ENCODE measurements around the gene CPLX3. TPM values are rescaled to one million over a fixed set of nuclear protein-coding genes. Genes with fewer than 3 reads are reported as not detected.

CPLX3 gene
- total RNA-seq, 1 donor from 2014 or later: not detected

- Histone ChIP-seq H3K27me3 (ENCODE audit: control insufficient read depth, insufficient read depth, low read length) (peaks cover 19% of the 10 kb centered on the region), H3K4me3 (ENCODE audit: low read depth, low read length) (no peak overlapping the region), H3K36me3 (ENCODE audit: control insufficient read depth, insufficient read depth, low read length) (no peaks in the 10 kb centered on the region)
- DNase-seq (ENCODE audit: low read depth): no peak
- TF ChIP-seq CTCF (IDR thresholded peaks at IDR 0.05; ENCODE audit: insufficient read depth, low read length, poor library complexity, severe bottlenecking): no peak
Measured at GRCh38 chr15:74821091-74821789, 5.2 kb upstream of the CPLX3 start.

DNA sequence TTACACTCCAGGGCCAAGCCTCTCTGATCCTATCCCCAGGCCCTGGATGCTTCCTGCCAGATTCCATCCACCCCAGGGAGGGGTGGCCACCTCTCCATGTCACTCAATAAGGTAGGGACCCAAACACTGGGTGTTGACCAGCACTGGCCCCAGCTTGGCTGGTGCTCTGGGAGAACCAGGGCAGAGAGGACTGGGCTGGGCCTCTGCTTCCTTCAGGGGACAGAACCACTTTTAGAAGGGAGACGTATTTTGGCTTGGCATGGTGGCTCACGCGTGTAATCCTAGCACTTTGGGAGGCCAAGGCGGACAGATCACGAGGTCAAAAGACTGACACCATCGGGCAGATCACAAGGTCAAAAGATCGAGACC, 4.7 kb upstream of the CPLX3 start:
- Histone ChIP-seq H3K36me3 (ENCODE audit: control insufficient read depth, insufficient read depth, low read length) (no peaks in the 10 kb centered on the region), H3K4me3 (ENCODE audit: low read depth, low read length) (no peak overlapping the region), H3K27me3 (ENCODE audit: control insufficient read depth, insufficient read depth, low read length) (peaks cover 23% of the 10 kb centered on the region)
- TF ChIP-seq CTCF (IDR thresholded peaks at IDR 0.05; ENCODE audit: insufficient read depth, low read length, poor library complexity, severe bottlenecking): no peak
- DNase-seq (ENCODE audit: low read depth): no peak

DNA sequence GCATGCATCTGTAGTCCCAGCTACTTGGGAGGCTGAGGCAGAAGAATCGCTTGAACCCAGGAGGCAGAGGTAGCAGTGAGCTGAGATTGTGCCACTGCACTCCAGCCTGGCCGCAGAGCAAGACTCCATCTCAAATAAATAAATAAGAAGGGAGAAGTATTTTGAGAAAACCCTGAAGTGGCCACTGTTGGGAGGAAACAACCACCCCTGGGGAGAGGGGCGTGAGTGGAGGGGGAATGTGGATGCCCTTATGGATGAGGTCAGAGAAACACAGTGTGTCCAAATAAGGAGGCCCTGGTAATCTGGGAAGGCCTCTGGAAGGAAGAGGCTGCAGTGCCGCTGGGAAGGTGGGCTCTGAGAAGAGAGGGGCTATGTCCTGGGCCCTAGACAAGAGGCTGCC, 4.2 kb upstream of the CPLX3 start:
- Histone ChIP-seq H3K27me3 (ENCODE audit: control insufficient read depth, insufficient read depth, low read length) (peaks cover 28% of the 10 kb centered on the region), H3K4me3 (ENCODE audit: low read depth, low read length) (no peak overlapping the region), H3K36me3 (ENCODE audit: control insufficient read depth, insufficient read depth, low read length) (no peaks in the 10 kb centered on the region)
- TF ChIP-seq CTCF (IDR thresholded peaks at IDR 0.05; ENCODE audit: insufficient read depth, low read length, poor library complexity, severe bottlenecking): no peak
- no peak for DNase-seq (ENCODE audit: low read depth)

DNA sequence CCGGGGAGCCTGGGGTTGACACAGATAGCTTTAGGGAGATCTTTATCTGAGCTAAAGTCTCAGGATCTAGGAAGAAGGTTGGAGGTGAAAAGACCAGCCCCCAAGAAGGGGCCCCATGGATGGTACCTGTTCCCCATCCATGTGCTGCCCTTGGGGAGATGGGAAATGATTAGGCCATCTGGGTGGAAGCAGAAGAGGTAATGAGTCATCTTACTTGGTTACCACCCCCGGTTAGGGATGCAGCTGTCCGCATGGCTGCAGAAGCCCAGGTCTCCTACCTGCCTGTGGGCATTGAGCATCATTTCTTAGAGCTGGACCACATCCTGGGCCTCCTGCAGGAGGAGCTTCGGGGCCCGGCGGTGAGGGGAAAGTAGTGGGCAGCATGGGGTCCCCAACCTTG, 3.1 kb upstream of the CPLX3 start:
- H3K36me3 ChIP-seq (ENCODE audit: control insufficient read depth, insufficient read depth, low read length): no peaks in the 10 kb centered on the region
- no peak for TF ChIP-seq CTCF (IDR thresholded peaks at IDR 0.05; ENCODE audit: insufficient read depth, low read length, poor library complexity, severe bottlenecking)
- no peak for DNase-seq (ENCODE audit: low read depth)
- H3K4me3 ChIP-seq (ENCODE audit: low read depth, low read length): no peak overlapping the region
- peaks cover 38% of the 10 kb centered on the region for H3K27me3 ChIP-seq (ENCODE audit: control insufficient read depth, insufficient read depth, low read length)

DNA sequence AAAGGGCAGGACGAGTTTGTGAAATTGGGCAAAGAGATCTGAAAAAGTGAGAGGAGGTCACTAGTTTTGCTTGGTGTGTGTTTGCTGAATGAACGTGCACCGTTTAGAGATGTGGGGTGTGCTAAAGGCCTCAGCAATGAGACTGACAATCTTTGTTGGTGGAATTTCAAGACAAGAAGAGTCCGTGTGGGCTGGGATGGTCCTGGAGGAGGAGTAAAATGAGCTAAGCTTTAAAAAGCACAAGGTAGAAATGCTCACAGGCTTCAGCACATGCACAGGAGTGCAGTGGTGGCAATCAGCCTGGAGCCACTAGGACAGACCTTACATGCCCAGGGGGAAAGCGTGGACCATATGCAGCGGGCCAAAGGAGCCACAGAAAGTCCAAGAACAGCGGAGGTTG, 1.5 kb upstream of the CPLX3 start:
- no peak for TF ChIP-seq CTCF (IDR thresholded peaks at IDR 0.05; ENCODE audit: insufficient read depth, low read length, poor library complexity, severe bottlenecking)
- no peak overlapping the region for H3K4me3 ChIP-seq (ENCODE audit: low read depth, low read length)
- no peak for DNase-seq (ENCODE audit: low read depth)
- H3K27me3 ChIP-seq (ENCODE audit: control insufficient read depth, insufficient read depth, low read length): peaks cover 43% of the 10 kb centered on the region
- H3K36me3 ChIP-seq (ENCODE audit: control insufficient read depth, insufficient read depth, low read length): no peaks in the 10 kb centered on the region

DNA sequence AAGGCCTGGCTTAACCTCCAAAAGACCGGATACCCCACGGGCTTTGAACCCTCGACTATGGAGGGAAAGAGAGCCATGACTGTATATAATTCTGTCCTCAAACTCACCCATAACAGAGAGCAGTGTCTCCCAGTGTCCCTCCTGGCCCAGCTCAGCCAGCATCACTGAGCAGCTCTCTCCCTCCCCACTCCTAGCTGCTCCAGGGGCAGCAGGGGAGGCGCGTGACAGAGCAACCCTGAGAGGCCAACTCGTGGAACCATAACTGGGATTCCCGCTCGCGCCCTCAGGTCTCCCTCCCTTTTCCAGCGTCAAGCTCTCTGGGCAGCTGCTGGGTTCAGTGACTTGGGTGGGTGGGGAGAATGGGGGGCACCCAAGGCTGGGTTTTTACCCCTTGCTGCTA, 561 bp upstream of the CPLX3 start:
- no peak for DNase-seq (ENCODE audit: low read depth)
- no peaks in the 10 kb centered on the region for H3K36me3 ChIP-seq (ENCODE audit: control insufficient read depth, insufficient read depth, low read length)
- TF ChIP-seq CTCF (IDR thresholded peaks at IDR 0.05; ENCODE audit: insufficient read depth, low read length, poor library complexity, severe bottlenecking): no peak
- H3K4me3 ChIP-seq (ENCODE audit: low read depth, low read length): no peak overlapping the region
- peaks cover 43% of the 10 kb centered on the region for H3K27me3 ChIP-seq (ENCODE audit: control insufficient read depth, insufficient read depth, low read length)

Data from kidney epithelial cell (primary cell).